ENCODE measurements around the gene EWSR1.

DNA sequence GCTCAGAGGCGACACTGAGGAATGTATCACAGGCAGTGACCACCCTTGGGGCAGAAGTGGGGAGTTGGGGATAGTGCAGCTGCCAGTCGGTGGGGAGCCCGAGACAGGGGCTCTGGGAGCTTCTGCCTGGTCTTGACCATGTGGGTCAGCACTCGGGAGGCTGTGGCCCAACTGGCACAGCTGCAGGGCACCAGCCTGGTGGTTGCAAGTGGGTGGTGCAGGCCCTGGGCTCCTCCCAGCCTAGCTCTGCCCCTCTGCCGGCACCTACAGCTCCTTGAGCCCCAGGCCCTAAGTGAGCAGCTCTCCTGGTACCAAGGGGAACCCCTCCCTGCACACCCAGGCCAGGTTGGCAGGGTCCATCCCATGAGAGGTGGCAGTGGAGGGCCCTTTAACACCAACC, 60.0 kb downstream of the EWSR1 start:
- TF ChIP-seq, protein P1, sequence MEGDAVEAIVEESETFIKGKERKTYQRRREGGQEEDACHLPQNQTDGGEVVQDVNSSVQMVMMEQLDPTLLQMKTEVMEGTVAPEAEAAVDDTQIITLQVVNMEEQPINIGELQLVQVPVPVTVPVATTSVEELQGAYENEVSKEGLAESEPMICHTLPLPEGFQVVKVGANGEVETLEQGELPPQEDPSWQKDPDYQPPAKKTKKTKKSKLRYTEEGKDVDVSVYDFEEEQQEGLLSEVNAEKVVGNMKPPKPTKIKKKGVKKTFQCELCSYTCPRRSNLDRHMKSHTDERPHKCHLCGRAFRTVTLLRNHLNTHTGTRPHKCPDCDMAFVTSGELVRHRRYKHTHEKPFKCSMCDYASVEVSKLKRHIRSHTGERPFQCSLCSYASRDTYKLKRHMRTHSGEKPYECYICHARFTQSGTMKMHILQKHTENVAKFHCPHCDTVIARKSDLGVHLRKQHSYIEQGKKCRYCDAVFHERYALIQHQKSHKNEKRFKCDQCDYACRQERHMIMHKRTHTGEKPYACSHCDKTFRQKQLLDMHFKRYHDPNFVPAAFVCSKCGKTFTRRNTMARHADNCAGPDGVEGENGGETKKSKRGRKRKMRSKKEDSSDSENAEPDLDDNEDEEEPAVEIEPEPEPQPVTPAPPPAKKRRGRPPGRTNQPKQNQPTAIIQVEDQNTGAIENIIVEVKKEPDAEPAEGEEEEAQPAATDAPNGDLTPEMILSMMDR (IDR thresholded peaks at IDR 0.05): peak in 1 of 3 experiments; percentile 9
- no peak for TF ChIP-seq POLR2AphosphoS5 (IDR thresholded peaks at IDR 0.05)
- no peak for TF ChIP-seq EP300 (IDR thresholded peaks at IDR 0.05)
